ENCODE data around the gene COMP. TPM values are rescaled to one million over a fixed set of nuclear protein-coding genes. Genes with fewer than 3 reads are reported as not detected.

The COMP gene
- total RNA-seq, 1 experiment from 2014 or later, result not detected

- intact Hi-C loops (cut with micrococcal nuclease), result no loop called here
- no peaks in the 10 kb centered on the region for H3K9me2 ChIP-seq (ENCODE audit: insufficient read depth)
- BruUV-seq (replicated peaks), result no TSS peak
- H3K4me1 ChIP-seq (ENCODE audit: control insufficient read depth in 1 of 2, insufficient read depth in 2 of 2, low read length in 2 of 2), result peaks cover 5 to 10% of the 10 kb centered on the region in 2 experiments; a peak in 1 of 4 replicates
- H3K9ac ChIP-seq (ENCODE audit: low read length), result no peak overlapping the region
- no peaks in the 10 kb centered on the region for H3K36me3 ChIP-seq (ENCODE audit: control insufficient read depth in 1 of 2, insufficient read depth in 2 of 2, low read length in 2 of 2)
- TF ChIP-seq ZBTB33 (IDR thresholded peaks at IDR 0.05; ENCODE audit: extremely low read depth, insufficient replicate concordance, low read length) (no peak), ELF1 (IDR thresholded peaks at IDR 0.05; ENCODE audit: borderline replicate concordance, low read depth) (no peak), EZH2 (IDR thresholded peaks at IDR 0.05) (no peak), CEBPB (IDR thresholded peaks at IDR 0.05; ENCODE audit: low read depth) (no peak), POLR2AphosphoS5 (IDR thresholded peaks at IDR 0.05; ENCODE audit: low read depth, low read length) (no peak), SIN3A (IDR thresholded peaks at IDR 0.05; ENCODE audit: low read depth) (no peak), FOSL1 (IDR thresholded peaks at IDR 0.05; ENCODE audit: low read depth) (no peak), YY1 (IDR thresholded peaks at IDR 0.05; ENCODE audit: extremely low read depth, insufficient replicate concordance, low read depth, low read length) (no peak), RAD21 (IDR thresholded peaks at IDR 0.05; ENCODE audit: low read depth) (no peak), ZFX (IDR thresholded peaks at IDR 0.05) (no peak), EGR1 (IDR thresholded peaks at IDR 0.05; ENCODE audit: low read depth) (no peak), CBX3 (IDR thresholded peaks at IDR 0.05; ENCODE audit: low read depth) (no peak), JUND (IDR thresholded peaks at IDR 0.05) (no peak), EZH2phosphoT487 (IDR thresholded peaks at IDR 0.05; ENCODE audit: borderline replicate concordance) (no peak)
- TF ChIP-seq, protein P1, sequence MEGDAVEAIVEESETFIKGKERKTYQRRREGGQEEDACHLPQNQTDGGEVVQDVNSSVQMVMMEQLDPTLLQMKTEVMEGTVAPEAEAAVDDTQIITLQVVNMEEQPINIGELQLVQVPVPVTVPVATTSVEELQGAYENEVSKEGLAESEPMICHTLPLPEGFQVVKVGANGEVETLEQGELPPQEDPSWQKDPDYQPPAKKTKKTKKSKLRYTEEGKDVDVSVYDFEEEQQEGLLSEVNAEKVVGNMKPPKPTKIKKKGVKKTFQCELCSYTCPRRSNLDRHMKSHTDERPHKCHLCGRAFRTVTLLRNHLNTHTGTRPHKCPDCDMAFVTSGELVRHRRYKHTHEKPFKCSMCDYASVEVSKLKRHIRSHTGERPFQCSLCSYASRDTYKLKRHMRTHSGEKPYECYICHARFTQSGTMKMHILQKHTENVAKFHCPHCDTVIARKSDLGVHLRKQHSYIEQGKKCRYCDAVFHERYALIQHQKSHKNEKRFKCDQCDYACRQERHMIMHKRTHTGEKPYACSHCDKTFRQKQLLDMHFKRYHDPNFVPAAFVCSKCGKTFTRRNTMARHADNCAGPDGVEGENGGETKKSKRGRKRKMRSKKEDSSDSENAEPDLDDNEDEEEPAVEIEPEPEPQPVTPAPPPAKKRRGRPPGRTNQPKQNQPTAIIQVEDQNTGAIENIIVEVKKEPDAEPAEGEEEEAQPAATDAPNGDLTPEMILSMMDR (IDR thresholded peaks at IDR 0.05 in 2 of 3, conservative IDR thresholded peaks at IDR 0.05 in 1 of 3; ENCODE audit: borderline replicate concordance in 1 of 3, insufficient read depth in 1 of 3, low read depth in 2 of 3, low read length in 2 of 3), result no peak
- CTCF ChIA-PET, result no interaction called here
- H3K27ac ChIP-seq (ENCODE audit: low read depth, low read length), result no peak overlapping the region
- ATAC-seq, result no peak
- no peaks in the 10 kb centered on the region for H3K79me2 ChIP-seq (ENCODE audit: insufficient read depth, low read length)
- H3K9me3 ChIP-seq (ENCODE audit: control insufficient read depth in 1 of 2, insufficient read depth in 1 of 2, low read depth in 1 of 2, low read length in 2 of 2), result no peaks in the 10 kb centered on the region
- DNase-seq (ENCODE audit: low read depth, low spot score), result no peak
- no peaks in the 10 kb centered on the region for H3K27me3 ChIP-seq (ENCODE audit: insufficient read depth, low read length)
- H3K4me2 ChIP-seq (ENCODE audit: low read length), result no peak overlapping the region
- H3K4me3 ChIP-seq (replicated peaks in 1 of 2; ENCODE audit: low read depth in 1 of 2, low read length in 2 of 2), result no peak overlapping the region
- no peak overlapping the region for H2AFZ ChIP-seq (ENCODE audit: low read depth, low read length, poor library complexity, severe bottlenecking)
- RAD21 ChIA-PET (ENCODE audit: low non-redundant PET in 1 of 2, low total read pairs in 2 of 2, uncharacterized antibody in 2 of 2, unreplicated experiment in 2 of 2), result no interaction called here
- POLR2A ChIA-PET, result no interaction called here
- H4K20me1 ChIP-seq (ENCODE audit: insufficient read depth), result no peaks in the 10 kb centered on the region
These were observed 1.6 kb upstream of the COMP start for GRCh38 chr19:18792661-18793060.

Data from HCT116 (cell line).